GM19467 (cell line): ENCODE measurements around the gene HTR2B.
"Not testable (repeated sequence)": the region's sequence is repeated elsewhere in the genome, so short reads cannot be mapped to it uniquely, and the experiment has no call there.

Experiments
- ATAC-seq: cut with Tn5 transposase; IDR thresholded peaks from one replicate; pipeline ENCODE4 v1.9.1; 2021; ENCODE audit warnings: mild to moderate bottlenecking, moderate library complexity; ENCODE audit not compliant: unreplicated experiment

HTR2B gene

DNA sequence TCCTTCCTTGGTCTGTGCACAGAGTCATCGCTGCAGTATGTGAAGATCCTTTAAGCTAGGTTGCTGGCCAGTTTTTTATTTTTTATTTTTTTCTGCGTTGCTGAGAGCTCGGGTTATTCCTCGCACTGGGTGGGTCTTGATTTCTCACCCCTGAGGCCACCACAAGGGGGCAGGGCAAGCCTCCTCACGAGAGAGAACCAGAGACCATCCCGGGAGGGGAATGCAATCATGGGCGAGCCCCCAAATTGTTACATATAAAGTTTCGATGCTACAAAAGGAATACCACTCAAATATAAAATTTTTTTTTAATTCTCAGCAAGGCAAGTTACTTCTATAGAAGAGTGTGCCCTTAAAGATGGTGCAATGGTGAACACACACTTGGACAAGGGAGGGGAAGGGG is 24.9 kb downstream of the HTR2B start:
- ATAC-seq = no peak

DNA sequence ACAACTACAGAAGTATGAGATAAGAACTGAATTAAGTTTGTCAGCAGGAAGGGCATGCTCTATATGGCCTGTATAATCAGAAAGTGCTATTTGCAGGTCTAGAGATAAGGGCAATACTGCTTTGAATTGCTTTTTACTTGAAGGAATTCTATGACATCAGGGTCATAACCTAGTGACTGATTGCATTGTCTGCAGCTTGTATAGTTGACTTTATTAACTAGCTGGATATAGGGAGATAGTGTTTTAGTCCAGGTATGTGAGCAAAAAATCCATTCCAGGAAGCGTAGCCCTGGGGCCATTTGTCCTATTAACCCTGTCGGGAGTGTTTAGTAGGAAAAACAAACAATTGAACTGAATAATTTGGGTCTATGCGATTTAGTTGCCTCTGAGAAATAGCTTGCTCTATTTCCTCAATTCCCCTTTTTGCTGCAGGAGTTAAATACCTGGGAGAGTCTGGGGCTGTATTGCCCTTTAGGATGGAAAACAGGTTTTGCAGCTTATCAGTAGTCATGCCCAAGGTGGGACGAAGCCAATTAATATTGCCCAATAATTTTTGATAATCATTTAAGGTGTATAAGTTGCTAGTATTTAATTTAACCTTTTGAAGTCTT is 30.0 kb downstream of the HTR2B start:
- ATAC-seq = no peak

DNA sequence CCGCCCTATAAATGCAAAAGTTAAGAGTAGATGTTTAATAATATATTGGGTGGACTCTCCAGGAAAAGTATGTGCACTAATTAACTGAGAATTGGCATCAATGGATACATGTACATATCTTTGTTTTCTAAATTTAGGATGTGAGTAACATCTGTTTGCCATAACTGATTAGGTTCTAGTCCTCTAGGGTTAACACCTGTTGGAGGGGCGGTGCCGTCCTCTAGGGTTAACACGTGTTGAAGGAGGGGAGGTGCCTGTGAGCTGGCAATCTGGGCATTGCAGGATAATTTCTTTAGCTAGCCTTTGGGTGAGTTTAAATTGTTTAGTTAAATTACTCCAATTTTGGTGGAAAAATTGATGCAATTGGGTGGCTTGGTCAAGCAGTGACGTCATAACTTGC is 30.9 kb downstream of the HTR2B start:
- no peak for ATAC-seq

DNA sequence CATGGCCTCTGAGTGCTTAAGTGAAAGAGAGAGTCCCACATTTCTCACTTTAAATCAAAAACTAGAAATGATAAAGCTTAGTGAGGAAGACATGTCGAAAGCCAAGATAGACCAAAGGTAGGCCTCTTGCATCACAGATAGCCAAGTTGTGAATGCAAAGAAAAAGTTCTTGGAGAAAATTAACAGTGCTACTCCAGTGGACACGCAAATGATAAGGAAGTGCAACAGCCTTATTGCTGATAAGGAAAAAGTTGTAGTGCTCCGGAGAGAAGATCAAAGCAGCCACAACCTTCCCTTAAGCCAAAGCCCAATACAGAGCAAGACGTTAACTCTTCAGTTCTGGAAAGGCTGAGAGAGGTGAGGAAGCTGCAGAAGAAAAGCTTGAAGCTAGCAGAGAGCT is 36.1 kb downstream of the HTR2B start:
- ATAC-seq = no peak

DNA sequence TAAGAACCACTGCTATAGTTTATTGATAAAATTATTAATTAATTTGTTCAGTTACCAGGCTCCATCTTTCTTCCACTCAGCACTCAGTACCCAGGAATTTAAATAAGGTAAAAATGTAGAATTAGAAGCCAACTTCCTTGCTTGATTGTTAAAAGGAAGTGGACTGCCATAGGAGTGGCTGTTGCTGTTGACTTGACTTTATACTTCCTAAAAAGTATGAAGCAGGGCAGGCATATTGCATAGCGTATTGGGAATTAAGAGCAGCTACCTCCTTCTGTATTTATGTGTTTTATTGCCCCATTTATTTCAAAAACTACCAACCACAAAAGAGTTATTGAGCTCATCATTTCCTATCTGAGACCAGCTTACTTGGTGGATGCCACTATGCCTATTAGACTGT is 40.3 kb downstream of the HTR2B start:
- no peak for ATAC-seq

DNA sequence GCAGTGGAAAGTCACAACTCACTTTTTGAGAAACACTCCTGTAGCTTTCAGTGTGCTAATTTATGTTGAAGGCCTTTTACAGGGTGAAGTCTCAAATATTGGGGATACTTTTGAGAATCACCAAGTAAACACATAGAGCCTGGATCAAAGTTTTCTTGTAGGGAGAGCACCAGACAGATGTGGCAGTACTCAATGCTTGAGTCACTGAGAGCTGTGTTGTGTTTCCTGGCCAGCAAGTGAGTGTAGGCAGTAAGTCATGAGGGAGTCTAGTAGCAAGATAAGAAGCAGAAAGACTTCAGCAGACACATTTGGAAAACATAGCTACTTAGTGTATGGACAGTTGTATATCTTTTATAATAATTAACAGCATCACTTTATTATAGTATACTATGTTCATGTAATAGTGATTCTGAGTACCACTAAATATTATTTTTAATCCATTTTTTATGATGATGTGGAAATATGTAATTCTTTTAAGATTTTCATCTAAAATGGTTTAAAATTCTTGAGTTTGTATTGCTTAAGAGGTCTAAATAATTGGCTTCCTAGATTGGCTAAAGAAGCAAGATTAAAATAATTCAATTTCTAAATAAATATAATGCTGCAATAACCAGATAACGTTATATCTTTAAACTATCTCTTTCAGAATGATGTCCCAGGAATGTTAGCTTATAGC is 55.3 kb downstream of the HTR2B start:
- no peak for ATAC-seq

DNA sequence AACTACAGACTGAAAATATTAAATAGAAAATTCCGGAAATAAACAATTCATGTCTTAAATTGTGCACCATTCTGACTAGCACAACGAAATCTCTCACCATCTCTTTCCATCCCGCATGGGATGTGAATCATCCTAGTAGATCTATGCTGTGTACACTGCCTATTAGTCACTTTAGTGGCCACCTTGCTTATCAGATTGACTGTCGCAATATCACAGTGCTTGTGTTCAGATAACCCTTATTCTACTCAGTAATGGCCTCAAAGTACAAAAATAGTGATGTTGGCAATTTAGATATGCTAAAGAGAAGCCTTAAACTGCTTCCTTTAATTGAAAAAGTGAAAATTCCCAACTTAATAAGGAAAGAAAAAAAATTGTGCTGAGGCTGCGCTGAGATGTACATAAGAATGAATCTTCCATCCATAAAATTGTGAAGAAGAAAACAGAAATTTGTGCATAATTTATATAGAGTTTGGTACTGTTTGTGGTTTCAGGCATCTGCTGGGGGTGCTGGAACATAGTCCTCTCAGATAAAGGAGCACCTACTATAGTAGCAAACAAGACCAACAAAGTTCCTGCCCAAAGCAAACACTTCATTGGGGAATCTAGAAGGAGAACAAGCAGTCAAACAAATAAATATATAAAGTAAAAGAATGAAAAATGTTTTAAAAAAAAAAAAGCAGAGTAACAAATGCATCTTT is 56.2 kb downstream of the HTR2B start:
- ATAC-seq = no peak

DNA sequence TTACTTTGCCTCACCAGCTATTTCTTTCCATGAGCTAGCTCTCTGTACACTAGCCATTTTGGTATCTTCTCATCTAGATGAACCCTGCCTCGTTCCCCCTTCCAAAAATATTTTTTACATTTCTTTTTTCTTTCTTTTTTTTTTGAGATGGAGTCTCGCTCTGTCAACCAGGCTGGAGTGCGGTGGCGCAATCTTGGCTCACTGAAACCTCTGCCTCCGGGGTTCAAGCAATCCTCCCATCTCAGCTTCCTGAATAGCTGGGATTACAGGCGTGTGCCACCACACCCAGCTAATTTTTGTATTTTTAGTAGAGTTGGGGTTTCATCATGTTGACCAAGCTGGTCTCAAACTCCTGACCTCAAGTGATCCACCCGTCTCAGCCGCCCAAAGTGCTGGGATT is 57.3 kb downstream of the HTR2B start:
- ATAC-seq = not testable (repeated sequence)

DNA sequence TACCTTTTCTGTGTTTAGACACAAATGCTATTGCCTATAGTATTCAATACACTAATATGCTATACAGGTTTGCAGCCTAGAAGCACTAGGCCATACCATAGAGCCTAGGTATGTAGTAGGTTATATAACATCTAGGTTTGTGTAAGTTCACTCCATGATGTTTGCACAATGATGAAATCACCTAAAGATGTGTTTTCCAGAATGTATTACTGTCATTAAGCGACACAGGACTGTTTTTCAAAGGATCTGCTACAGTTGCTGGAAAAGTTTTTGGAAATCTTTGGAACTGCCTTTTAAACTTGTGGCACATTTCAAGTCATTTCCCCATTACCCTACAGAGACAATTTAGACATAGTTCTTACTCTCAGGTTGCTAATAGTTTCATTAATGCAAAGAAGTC is 58.9 kb downstream of the HTR2B start:
- ATAC-seq = no peak

DNA sequence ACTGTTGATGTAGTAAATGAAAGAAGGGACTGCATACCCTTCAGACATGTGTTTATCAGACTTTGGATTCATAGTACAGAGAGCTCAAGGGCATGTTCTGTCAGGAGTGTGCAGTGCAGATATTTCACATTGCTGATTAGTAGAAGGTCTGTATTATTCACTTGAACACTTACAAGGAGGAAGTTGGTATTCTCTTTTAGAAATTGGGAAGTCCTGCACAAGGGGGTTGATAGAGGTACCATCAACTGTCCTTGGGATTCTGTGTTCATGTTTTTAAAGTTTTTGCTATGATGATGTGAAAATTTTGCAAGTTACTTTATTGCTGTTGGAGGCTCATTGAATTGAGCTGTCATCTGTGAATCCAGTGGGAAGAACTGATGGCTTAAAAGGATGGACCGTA is 61.5 kb downstream of the HTR2B start:
- no peak for ATAC-seq

DNA sequence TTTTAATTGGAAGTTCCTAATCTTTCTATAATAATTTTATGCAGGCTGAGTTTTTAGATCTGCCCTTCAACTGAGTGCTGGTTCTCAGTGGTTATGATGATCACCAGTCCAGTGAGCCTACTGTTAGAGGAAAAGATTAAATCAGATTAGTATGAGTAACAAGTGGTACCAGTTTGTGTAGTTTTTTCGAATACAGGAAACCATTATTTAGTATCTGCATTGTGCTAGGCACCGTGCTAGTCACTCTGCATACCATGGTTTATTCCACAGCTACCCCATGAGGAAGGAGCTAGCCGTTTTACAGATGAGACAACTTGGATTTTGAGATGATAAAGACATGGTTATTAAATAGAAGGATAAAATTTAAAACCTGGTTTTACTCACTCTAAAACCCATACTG is 62.1 kb downstream of the HTR2B start:
- ATAC-seq = no peak

DNA sequence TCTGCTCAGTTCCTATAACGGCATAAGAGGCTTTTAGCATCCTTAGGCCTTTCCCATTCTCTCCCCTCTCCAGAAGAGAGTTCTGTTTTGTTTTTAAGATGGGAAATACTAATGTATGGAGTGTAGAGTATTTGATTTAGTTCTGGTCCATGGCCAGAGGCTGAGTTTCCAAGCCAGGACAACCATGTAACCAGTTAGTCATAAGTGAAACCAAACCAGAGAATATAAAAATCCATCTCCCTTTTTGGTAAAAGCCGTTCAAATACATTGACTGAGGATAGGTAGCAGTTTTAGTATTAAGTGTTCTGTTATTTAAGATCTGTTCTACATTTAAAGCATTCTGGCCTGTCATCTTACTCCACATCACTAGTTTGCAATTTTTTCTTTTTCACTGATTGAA is 65.1 kb downstream of the HTR2B start:
- no peak for ATAC-seq

DNA sequence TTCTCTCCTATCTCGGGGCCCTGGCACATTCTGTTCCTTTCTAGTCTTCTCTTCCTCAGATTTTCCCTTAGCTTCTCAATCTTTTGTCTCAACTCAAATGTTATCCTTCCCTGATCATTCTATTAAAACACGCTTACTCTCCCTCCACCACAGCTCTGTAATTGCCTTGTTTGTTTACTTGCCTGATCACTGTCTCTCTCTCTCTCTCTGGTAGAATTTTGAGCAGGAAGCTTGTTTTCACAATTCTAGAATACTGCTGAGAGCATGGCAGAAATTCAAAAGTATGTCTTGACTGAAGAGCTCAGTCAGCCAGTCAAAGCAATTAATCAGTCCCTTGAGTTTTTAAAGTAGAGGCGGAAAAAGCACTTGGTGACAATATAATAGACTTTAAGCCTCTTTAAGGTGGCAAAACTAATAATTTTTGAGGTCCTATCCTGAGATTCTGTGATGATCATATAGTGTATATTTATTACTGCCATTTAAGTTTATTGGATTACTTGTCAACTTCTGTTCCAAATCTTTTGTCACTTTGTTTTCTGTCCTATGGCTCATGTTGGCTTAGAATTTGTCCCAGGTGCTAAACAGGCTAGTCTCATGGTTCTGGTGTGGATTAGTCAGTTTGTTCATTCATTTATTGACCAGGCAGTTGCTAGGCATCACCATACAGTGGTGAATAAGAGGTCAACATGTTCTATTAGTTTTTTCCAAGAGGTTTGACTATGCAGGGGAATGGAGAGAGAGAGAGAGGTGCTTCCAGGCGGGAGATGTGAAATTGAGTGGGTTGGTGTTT is 65.9 kb downstream of the HTR2B start:
- no peak for ATAC-seq
